ENCODE results near the gene FBN2. TPM values are rescaled to one million over a fixed set of nuclear protein-coding genes. Genes with fewer than 3 reads are reported as not detected.

Gene FBN2
- total RNA-seq, 1 donor from 2014 or later, result 875 TPM

GRCh38 chr5:128212191-128212806, 325.7 kb downstream of the FBN2 start:
- DNase-seq (ENCODE audit: low spot score), result no peak

DNA sequence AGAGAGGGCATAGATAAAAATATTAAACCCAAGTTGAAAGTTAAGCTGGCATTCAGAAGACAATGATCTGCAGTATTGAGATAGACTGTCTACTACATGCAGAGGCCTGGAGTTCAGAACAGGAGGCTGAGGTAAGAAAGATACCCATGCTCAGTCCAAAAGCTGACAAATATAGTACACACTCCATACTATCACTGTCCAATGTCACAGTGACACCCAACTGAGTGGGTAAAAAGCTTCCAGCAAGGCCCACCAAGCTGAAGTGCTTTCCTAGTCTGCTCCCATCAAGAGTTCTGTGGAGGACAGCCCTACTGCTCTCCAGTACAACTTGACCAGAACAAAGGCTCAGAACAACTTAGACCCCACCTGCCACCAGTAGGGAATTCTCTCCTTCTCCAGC, 329.6 kb downstream of the FBN2 start:
- DNase-seq (ENCODE audit: low spot score), result no peak

All from umbilical cord (tissue), 2 donors.